HepG2 (cell line): ENCODE data around the gene ZNF792. TPM values are rescaled to one million over a fixed set of nuclear protein-coding genes. Genes with fewer than 3 reads are reported as not detected.
A peak's percentile ranks its signal among the peaks of the same experiment; 100 is the strongest.

Experiments used
- ATAC-seq: fragments of 200-7000 bp; cut with Tn5 transposase; 3 replicates; pipeline ENCODE4 v1.9.1; 2020; ENCODE audit warnings: mild to moderate bottlenecking, moderate library complexity
- BruUV-seq: library from RNA; stranded (reverse); fragments of 400-500 nt; replicated peaks from 2 replicates; lab custom pipeline; 2021; lab: Mats Ljungman, UMichigan
- CTCF ChIA-PET: fragments of 300-600 bp; formaldehyde crosslinking; extraction: SDS; loops from one replicate; lab custom pipeline; 2021; ENCODE audit warnings: low total read pairs, inconsistent platforms, low intra/inter-chr PET ratio; lab: Yijun Ruan, JAX
- POLR2A ChIA-PET: fragments of 350-600 bp; sonication (Branson Sonifier 250); formaldehyde crosslinking; loops from one replicate; lab custom pipeline; 2020; ENCODE audit warnings: antibody characterized with exemption, inconsistent platforms; lab: Yijun Ruan, JAX
- DNase-seq: peaks from one replicate; pipeline ENCODE4 v3.0.0-alpha.2; 2015; ENCODE audit warnings: low spot score
- FAIRE-seq: peaks from 3 replicates; lab custom pipeline; 2011; peaks lifted over from hg19 to GRCh38; lab: Jason Lieb, UNC
- H2AFZ ChIP-seq: one replicate; pipeline ENCODE4 v1.6.1; 2011; ENCODE audit warnings: low read length, inconsistent platforms
- H3K27ac ChIP-seq: fragments of 300-600 bp; 3 replicates; pipeline ENCODE4 v1.8.0; 2011; ENCODE audit warnings: mixed run types, mild to moderate bottlenecking, mixed read lengths, low read length, inconsistent platforms; ENCODE audit not compliant: insufficient read depth; ENCODE audit errors: extremely low read length
- H3K27me3 ChIP-seq, 2 experiments: fragments of 200-600 bp in 1 of 2; 2 replicates in 1 of 2; 3 replicates in 1 of 2; pipeline versions ENCODE4 v1.6.0 to v1.8.0; 2011; ENCODE audit warnings: low read length in 2 of 2, mild to moderate bottlenecking in 2 of 2, moderate library complexity in 2 of 2, inconsistent platforms in 1 of 2; ENCODE audit not compliant: insufficient read depth in 2 of 2, control insufficient read depth in 1 of 2
- H3K36me3 ChIP-seq, 2 experiments: fragments of 200-600 bp in 1 of 2; replicated peaks in 1 of 2; 2 replicates in 1 of 2; 3 replicates in 1 of 2; pipeline versions ENCODE4 v1.5.1 to v1.8.0; 2011; ENCODE audit warnings: low read length in 2 of 2, inconsistent platforms in 1 of 2; ENCODE audit not compliant: insufficient read depth in 2 of 2, control insufficient read depth in 1 of 2
- H3K4me1 ChIP-seq: 2 replicates; pipeline ENCODE4 v1.5.1; 2012; ENCODE audit warnings: low read length, inconsistent platforms; ENCODE audit not compliant: insufficient read depth
- H3K4me2 ChIP-seq: 2 replicates; pipeline ENCODE4 v1.6.0; 2011; ENCODE audit warnings: low read depth, low read length, inconsistent platforms
- H3K4me3 ChIP-seq, 3 experiments: fragments of 200-600 bp in 1 of 3; sonication (generic), shearing (Covaris generic) in 1 of 3; replicated peaks in 1 of 3; 2 replicates each; pipeline ENCODE4 v1.5.1; 2011 to 2016; ENCODE audit warnings: low read length in 3 of 3, inconsistent platforms in 2 of 3, low read depth in 2 of 3, mild to moderate bottlenecking in 2 of 3, control low read depth in 1 of 3, mixed read lengths in 1 of 3; ENCODE audit not compliant: insufficient read depth in 1 of 3
- H3K79me2 ChIP-seq: one replicate; pipeline ENCODE4 v1.6.1; 2011; ENCODE audit warnings: low read length, inconsistent platforms; ENCODE audit not compliant: insufficient read depth
- H3K9ac ChIP-seq: 2 replicates; pipeline ENCODE4 v1.6.0; 2011; ENCODE audit warnings: mild to moderate bottlenecking, low read depth, low read length, inconsistent platforms; ENCODE audit not compliant: insufficient read depth
- H3K9me3 ChIP-seq: 2 replicates; pipeline ENCODE4 v1.5.1; 2012; ENCODE audit warnings: mild to moderate bottlenecking, low read length
- H4K20me1 ChIP-seq: 2 replicates; pipeline ENCODE4 v1.6.0; 2011; ENCODE audit warnings: inconsistent platforms, mild to moderate bottlenecking, low read length, moderate library complexity; ENCODE audit not compliant: insufficient read depth
- IRF9 ChIP-seq: sonication (generic); formaldehyde crosslinking; IDR thresholded peaks from 2 replicates; pipeline ENCODE4 v1.8.0; 2022; ENCODE audit warnings: missing genetic modification reagents, mild to moderate bottlenecking, borderline replicate concordance
- ZNF274 ChIP-seq: sonication (generic); formaldehyde crosslinking; IDR thresholded peaks from 2 replicates; pipeline ENCODE4 v1.5.1; 2020; ENCODE audit warnings: mild to moderate bottlenecking, missing genetic modification reagents
- ZNF34 ChIP-seq: sonication (generic); formaldehyde crosslinking; IDR thresholded peaks from 2 replicates; pipeline ENCODE4 v1.4.0; 2020; ENCODE audit warnings: mild to moderate bottlenecking, missing genetic modification reagents, borderline replicate concordance
- ZNF557 ChIP-seq: sonication (generic); formaldehyde crosslinking; IDR thresholded peaks from 2 replicates; pipeline ENCODE4 v1.4.0; 2020; ENCODE audit warnings: missing genetic modification reagents
- ZNF687 ChIP-seq: sonication (generic); formaldehyde crosslinking; IDR thresholded peaks from 2 replicates; pipeline ENCODE4 v1.5.1; 2020; ENCODE audit warnings: mild to moderate bottlenecking, missing genetic modification reagents, moderate library complexity
- WGBS: methylation state at CpG from one replicate; pipeline ENCODE4 v1.1.6; 2017; ENCODE audit warnings: low lambda C conversion rate; 5-methylcytosine and 5-hydroxymethylcytosine counted together
- in situ Hi-C: cut with HindIII; loops from 2 replicates; pipeline ENCODE4 v1.10.0; 2017; ENCODE audit warnings: low pct_unique_long_range_greater_than_20kb; ENCODE audit not compliant: extremely low pct_ligation_motif_present
- intact Hi-C: fragments of 100-400 bp; cut with micrococcal nuclease; formaldehyde crosslinking; loops from one replicate; pipeline ENCODE4 v1.10.0; 2022; ENCODE audit not compliant: unreplicated experiment
- polyA plus RNA-seq, 8 experiments: library from polyadenylated mRNA; depleted of rRNA in 3 of 8; stranded (reverse) in 7 of 8; unstranded in 1 of 8; fragments of >200 nt; fragmentation: Illumina TruSeq in 4 of 8; extraction: Trizol in 4 of 8; gene quantifications; 2 replicates each; pipeline versions ENCODE4 v1.2.1 to v1.2.3, GENCODE V29; 2011 to 2016; ENCODE audit warnings: low read depth in 4 of 8, missing spikeins in 1 of 8, mixed read lengths in 1 of 8; ENCODE audit not compliant: insufficient read depth in 1 of 8
- total RNA-seq, 5 experiments: library from RNA; depleted of rRNA; stranded (reverse); fragments of >200 nt; fragmentation: Illumina TruSeq; extraction: Trizol; gene quantifications; 2 replicates each; pipeline ENCODE4 v1.2.3, GENCODE V29; 2016; ENCODE audit warnings: low read depth in 1 of 5

ZNF792 gene
- total and polyA plus RNA-seq, 2 of the 13 experiments (the other 11 are each of a cell fraction or from before 2014, with no cell fraction given), result 5.5 to 11.5 TPM

GRCh38 chr19:35006999-35007365 is 43.0 kb upstream of the ZNF792 start:
- POLR2A ChIA-PET, result interaction anchor here (0.9 to 4.3 kb wide), 8 partner anchors 10 to 44 kb away, joined by 3 to 75 read pairs (median 4); partner anchors contain the start of gene HPN
- DNase-seq, result no peak
- in situ Hi-C loops, result no loop called here
- Histone ChIP-seq H4K20me1 (peaks cover 50% of the 10 kb centered on the region), H3K79me2 (peaks cover 38% of the 10 kb centered on the region), H3K4me2 (peak overlapping the region; percentile 50), H3K9ac (no peak overlapping the region), H3K27ac (peak overlapping the region; percentile 8), H3K4me1 (peaks cover 56% of the 10 kb centered on the region), H3K9me3 (no peaks in the 10 kb centered on the region), H3K4me3 (peak overlapping the region in 1 of 3 experiments; percentile 10; a peak in 1 of 6 replicates), H2AFZ (no peak overlapping the region), H3K36me3 (peaks cover 18 to 30% of the 10 kb centered on the region in 2 experiments), H3K27me3 (no peaks in the 10 kb centered on the region)
- intact Hi-C loops, result loop anchor here (1.0 kb wide), 1 partner anchor 12 kb away; no protein-coding TSS in a partner anchor
- peak; percentile 8 for FAIRE-seq
- CTCF ChIA-PET, result no interaction called here
- TF ChIP-seq ZNF274 (CRISPR knock-in tag) (0 out of 2 replicates have a peak, but pooled peaks have one; percentile 20), ZNF34 (CRISPR knock-in tag) (0 out of 2 replicates have a peak, but pooled peaks have one; percentile 40), ZNF687 (CRISPR knock-in tag) (peak; percentile 5; the same call in 1 of the 2 replicates), IRF9 (CRISPR knock-in tag) (peak; percentile 16; the same call in 1 of the 2 replicates), ZNF557 (CRISPR knock-in tag) (no peak)
- whole genome bisulfite sequencing, result 98% methylated on average over 5 of the region's 5 CpGs
- BruUV-seq, result no TSS peak
- ATAC-seq, result no peak
